GM19035 (cell line): ENCODE results near the gene PARN.

ENCODE experiments used
- ATAC-seq: cut with Tn5 transposase; IDR thresholded peaks from one replicate; pipeline ENCODE4 v1.9.1; 2021; ENCODE audit not compliant: unreplicated experiment

Gene PARN

GRCh38 chr16:14476183-14476582, 153.9 kb downstream of the PARN start:
- ATAC-seq, result no peak

GRCh38 chr16:14475370-14476139, 154.5 kb downstream of the PARN start:
- no peak for ATAC-seq

GRCh38 chr16:14473488-14473887, 156.6 kb downstream of the PARN start:
- ATAC-seq, result no peak

DNA sequence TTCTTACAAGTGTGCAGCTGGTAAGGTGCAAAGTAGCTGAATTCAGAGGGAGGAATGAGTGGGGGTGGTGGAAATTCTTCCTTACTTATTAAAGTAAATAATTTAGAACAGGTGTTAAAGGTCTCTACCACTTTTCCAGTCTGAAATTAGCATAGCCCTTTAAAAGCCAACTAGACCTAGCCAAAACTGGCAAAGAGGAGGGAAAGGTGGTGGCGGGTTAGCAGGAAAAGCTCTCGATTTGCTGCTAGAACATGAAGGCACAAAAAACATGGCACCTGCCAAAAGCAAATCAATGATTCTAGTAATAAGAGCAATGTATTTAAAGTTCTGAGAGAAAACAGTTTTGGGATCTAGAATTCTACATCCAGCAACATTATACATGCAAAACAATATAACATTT, 157.7 kb downstream of the PARN start:
- no peak for ATAC-seq

- ATAC-seq, result no peak
These were observed 159.3 kb downstream of the PARN start for GRCh38 chr16:14470788-14471187.

DNA sequence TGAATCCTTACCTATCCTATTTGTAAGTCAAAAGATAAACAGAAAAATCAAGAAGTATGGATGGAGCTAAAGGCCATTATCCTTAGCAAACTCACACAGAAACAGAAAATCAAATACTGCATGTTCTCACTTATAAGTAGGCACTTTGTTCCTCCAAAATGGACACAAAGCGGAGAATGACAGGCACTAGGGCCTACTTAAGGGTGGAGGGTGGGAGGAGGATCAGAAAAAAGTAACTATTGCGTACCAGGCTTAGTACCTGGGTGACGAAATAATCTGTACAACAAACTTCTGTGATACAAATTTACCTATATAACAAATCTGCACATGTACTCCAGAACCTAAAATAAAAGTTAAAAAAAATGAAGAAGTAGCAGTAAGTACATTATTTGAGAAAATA, 164.3 kb downstream of the PARN start:
- no peak for ATAC-seq

GRCh38 chr16:14464796-14465195, 165.3 kb downstream of the PARN start:
- ATAC-seq, result no peak

- no peak for ATAC-seq
These were observed 165.9 kb downstream of the PARN start for GRCh38 chr16:14464192-14464591.

DNA sequence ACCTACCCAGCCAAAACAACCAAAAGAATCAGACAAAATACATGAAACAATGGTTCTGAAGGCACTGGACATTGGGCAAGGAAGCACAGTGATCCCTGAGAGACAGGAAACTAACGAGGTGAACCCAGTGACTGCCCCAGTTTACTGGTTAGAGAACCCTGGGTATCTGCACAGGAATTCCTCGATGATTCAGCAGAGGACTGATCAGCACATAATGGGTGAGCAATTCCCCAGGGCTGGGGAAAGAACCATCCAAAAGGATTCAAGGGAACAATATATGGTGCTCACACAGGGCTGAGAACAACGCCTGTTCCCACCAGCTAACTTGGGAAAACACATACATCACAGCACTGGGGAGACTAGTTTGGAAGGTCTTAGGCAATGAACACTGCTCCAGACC, 167.2 kb downstream of the PARN start:
- no peak for ATAC-seq

GRCh38 chr16:14460726-14461125, 169.3 kb downstream of the PARN start:
- ATAC-seq, result no peak

DNA sequence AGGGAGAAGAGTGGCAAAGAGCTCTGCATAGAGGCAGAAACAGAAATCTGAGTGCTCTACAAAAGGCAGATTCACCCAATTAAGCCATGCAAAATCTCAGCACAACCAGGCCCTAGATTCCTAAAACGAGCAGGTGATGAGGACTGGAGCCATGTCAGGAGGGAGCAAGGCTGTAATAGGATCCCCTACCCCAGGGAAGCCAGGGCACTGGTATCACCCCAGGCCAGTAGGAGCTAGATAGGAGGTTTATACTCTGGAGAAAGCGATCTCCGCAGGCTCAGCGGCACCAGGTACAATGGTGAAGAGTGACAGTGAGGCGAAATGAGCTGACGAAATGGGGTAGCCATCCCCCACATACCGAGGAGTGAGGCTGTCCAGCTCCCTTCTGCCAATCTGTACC, 171.5 kb downstream of the PARN start:
- ATAC-seq, result no peak

- ATAC-seq, result no peak
These were observed 173.1 kb downstream of the PARN start for GRCh38 chr16:14456793-14457481.

DNA sequence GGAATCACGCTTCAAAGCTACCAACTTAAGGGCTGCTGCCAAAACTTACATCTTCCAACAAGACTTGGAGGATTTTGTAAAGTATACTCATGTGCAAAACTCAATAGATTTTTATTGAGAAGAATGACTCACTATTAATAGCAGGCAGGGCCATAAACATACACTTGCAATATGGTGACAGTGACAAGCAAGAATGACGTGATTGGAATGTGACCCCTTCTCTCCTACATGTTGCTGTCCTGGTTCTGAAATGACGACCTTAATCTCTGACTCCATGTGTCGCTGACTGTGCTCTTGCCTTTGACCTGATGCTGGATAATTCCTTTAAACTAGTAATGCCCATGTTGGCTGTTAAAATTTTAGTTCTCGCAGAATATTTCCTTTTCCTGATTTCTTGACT, 174.5 kb downstream of the PARN start:
- no peak for ATAC-seq

- no peak for ATAC-seq
These were observed 175.7 kb downstream of the PARN start for GRCh38 chr16:14454391-14454790.

DNA sequence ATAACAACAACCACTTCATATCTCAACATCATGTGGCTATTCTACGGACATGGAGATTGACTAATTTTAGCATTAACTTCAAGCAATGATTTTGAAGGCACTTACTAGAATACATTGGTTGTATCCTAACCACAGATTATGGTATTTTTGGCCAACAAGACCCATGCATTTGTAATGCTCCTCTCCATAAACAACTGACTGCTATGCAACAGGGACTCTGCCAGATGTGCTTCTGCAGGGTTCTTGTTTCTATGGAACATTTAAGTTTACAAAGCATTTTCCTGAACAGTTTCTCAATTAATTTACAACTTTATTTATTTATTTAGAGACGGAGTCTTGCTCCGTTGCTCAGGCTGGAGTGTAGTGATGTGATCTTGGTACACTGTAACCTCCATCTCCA, 178.0 kb downstream of the PARN start:
- no peak for ATAC-seq

GRCh38 chr16:14450846-14451245, 179.2 kb downstream of the PARN start:
- ATAC-seq, result no peak

DNA sequence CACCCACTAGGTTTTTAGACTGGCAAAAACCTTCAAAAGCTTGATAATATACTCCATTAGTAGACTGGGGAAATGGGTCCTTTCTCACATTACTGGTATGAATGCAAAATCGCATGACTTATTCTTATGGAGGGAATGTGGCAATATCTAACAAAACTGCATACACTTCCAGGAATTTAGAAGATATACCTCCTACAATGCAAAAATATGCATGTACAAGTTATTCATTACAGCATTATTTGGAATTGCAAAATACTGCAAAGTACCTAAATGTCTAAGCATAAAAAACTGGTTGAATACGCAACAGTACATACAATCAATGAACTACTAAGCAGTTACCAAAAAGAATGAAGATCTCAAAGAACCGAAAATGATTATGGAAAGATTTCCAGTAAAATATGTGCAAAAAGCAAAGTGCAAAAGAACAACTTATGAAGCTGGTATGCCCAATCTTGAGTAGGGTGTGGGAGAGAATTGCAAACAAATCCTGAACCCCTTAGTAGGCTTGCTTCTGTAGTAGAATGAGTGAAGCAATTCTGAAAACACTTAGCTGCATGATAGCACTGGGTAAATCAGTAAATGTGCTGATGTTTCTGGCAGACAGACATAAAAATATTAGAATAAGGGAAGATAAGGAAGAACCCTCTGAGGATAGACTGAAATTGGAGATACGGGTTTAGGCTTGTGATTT, 180.1 kb downstream of the PARN start:
- ATAC-seq, result no peak

DNA sequence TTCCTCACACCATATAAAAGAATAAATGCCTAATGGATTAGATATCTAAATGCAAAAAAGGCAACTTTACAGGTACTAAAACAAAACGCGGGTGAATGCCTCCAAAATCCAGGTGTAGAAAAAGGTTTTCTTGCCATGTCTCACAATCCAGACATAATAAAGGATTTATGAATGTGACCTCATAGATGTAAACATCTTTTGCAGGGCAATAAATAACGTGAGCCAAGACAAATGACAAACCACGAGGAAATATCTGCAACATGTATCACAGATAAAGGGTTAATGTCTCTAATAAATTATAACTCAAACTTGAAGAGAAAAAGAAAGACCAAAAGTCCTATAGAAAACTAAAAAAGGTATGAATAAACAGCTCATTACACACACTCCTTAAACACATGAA, 180.7 kb downstream of the PARN start:
- no peak for ATAC-seq

DNA sequence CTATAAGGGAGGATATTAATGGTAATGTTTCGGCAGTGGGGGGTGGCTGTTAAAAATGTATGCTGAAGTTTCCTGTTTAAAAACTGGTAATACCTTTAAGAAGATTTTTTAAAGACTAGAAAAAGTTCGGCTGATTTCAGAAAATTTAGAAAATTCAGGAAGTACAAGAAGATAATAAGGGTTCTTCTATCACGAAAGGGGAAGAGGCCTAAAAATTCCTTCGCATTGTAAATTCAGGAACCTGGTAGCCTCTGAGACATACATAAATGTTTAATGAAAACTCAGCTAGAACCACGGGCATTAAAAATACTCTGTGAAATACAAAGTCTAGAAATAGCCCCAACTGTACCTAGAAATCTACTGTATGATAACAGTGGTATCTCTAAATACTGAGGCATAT, 181.2 kb downstream of the PARN start:
- ATAC-seq, result no peak

GRCh38 chr16:14447783-14448182, 182.3 kb downstream of the PARN start:
- no peak for ATAC-seq

DNA sequence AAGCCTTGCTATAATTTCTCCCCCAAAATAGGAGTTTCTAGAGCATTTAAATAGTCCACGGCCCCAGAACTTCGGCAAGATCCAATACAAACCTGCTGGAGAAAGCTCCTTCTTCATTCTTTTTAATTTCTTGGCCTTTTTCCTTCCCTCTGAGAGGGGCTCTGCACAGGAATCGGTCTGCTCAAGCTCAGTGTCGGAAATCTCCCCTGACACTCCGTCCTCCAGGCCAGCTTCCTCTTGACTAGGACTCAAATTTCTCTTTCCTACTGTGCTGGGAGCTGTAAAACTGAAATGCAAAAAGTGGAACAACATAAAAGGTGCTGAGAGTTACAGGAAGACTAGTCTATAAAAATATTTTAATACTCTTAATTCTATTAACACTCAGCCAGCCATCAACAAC, 183.3 kb downstream of the PARN start:
- ATAC-seq, result no peak
